Ovary (tissue), 9 donors: Measurements from ENCODE around the gene YEATS2. TPM values are rescaled to one million over a fixed set of nuclear protein-coding genes. Genes with fewer than 3 reads are reported as not detected.

Experiments
- DNase-seq, 5 donors: peaks; one replicate each; pipeline ENCODE4 v3.0.0-alpha.2; 2019 to 2020
- H3K27ac ChIP-seq, 2 donors: fragments of 200-600 bp; one replicate each; pipeline versions ENCODE4 v1.5.1 to v1.8.0; 2019 to 2022
- H3K27me3 ChIP-seq: fragments of 200-600 bp; one replicate; pipeline ENCODE4 v1.8.0; 2022
- H3K36me3 ChIP-seq: fragments of 200-600 bp; sonication (generic); one replicate; pipeline ENCODE4 v1.5.1; 2019
- H3K4me1 ChIP-seq: one replicate; pipeline ENCODE4 v1.8.1; 2013; ENCODE audit warnings: mild to moderate bottlenecking, moderate library complexity; ENCODE audit not compliant: insufficient read depth
- H3K4me3 ChIP-seq: fragments of 200-600 bp; sonication (generic); one replicate; pipeline ENCODE4 v1.5.1; 2017
- H3K9me3 ChIP-seq, 2 donors: fragments of 200-600 bp in 1 of 2; sonication (generic) in 1 of 2; one replicate each; pipeline versions ENCODE4 v1.5.1 to v1.8.1; 2013 to 2019; ENCODE audit warnings: mild to moderate bottlenecking in 1 of 2, moderate library complexity in 1 of 2
- CTCF ChIP-seq, 3 donors: fragments of 450-650 bp in 2 of 3; fragments of 200-600 bp in 1 of 3; IDR thresholded peaks; one replicate each; pipeline versions ENCODE4 v1.5.1 to v1.8.0; 2016 to 2022; ENCODE audit warnings: antibody characterized with exemption in 3 of 3, mild to moderate bottlenecking in 1 of 3
- EP300 ChIP-seq: sonication (generic); formaldehyde crosslinking; IDR thresholded peaks from one replicate; pipeline ENCODE4 v1.6.1; 2017; ENCODE audit warnings: antibody characterized with exemption
- POLR2A ChIP-seq: fragments of 450-650 bp; IDR thresholded peaks from one replicate; pipeline ENCODE4 v1.6.1; 2017; ENCODE audit warnings: antibody characterized with exemption, mild to moderate bottlenecking, moderate library complexity
- WGBS, 3 donors: extraction: QIAGEN DNeasy Blood & Tissue Kit in 1 of 3; methylation state at CpG; one replicate each; pipeline versions ENCODE4 v1.1.5 to v1.1.7; 2013 to 2017; 5-methylcytosine and 5-hydroxymethylcytosine counted together
- intact Hi-C, 4 donors: fragments of 100-400 bp; cut with DNase I; formaldehyde crosslinking; loops; one replicate each; pipeline versions ENCODE4 v1.11.0 to v1.15.1; 2022 to 2023
- polyA plus RNA-seq, 2 donors: library from polyadenylated mRNA; stranded (reverse); fragments of 200-250 nt in 1 of 2; fragments of 350-450 nt in 1 of 2; fragmentation: Illumina TruSeq in 1 of 2; extraction: RNeasy Lipid Tissue Mini Kit (QIAGEN cat#74804) in 1 of 2; gene quantifications; one replicate each; pipeline ENCODE4 v1.2.3, GENCODE V29; 2013 to 2014
- total RNA-seq, 7 donors: library from RNA; depleted of rRNA in 2 of 7; stranded (reverse); fragments of >200 nt in 2 of 7; fragmentation: NEBNext Ultra II Directional in 3 of 7; extraction: Animal tissue kit (Norgen Biotek cat#: 25700) in 3 of 7; gene quantifications; one replicate each; pipeline versions ENCODE4 v1.1.0 to v1.2.4, GENCODE V29; 2016 to 2023
- donor health status: DM: no; HTN: no; CAD: no; lungs with moderate emphysema.
- donor health status: DM: no; HTN: no; CAD: no.
- donor health status: Bipolar disorder and iron deficiency.
- donor health status: DM: yes; HTN: yes; CAD: no.
- donor health status: DM: no; HTN: no; CAD: no.
- donor health status: DM: yes; HTN: yes; CAD: no.

The YEATS2 gene
- total and polyA plus RNA-seq, 9 donors = 11.3 to 35.5 (median 26.0) TPM

- H3K4me1 ChIP-seq = no peaks in the 10 kb centered on the region
- 87 to 92% (median 88%) methylated on average over 4 of the region's 4 CpGs for WGBS, 3 donors
- no peak for DNase-seq
Measured at GRCh38 chr3:183789826-183790225, 92.2 kb downstream of the YEATS2 start.

GRCh38 chr3:183790700-183791099 lies 93.1 kb downstream of the YEATS2 start:
- no peaks in the 10 kb centered on the region for H3K9me3 ChIP-seq
- no peak for DNase-seq
- intact Hi-C loops = loop anchor here in 1 of 4 donors (5.0 kb wide), 1 partner anchor 487 kb away; the partner anchor contains the start of gene ECE2
- H3K4me1 ChIP-seq = no peaks in the 10 kb centered on the region
- no peak overlapping the region for H3K4me3 ChIP-seq
- TF ChIP-seq CTCF (IDR thresholded peaks at IDR 0.05) (no peak), EP300 (no peak), POLR2A (no peak)
- no peaks in the 10 kb centered on the region for H3K36me3 ChIP-seq
- H3K27me3 ChIP-seq = no peaks in the 10 kb centered on the region
- WGBS, 3 donors = 90 to 94% (median 91%) methylated on average over 16 of the region's 16 CpGs
- H3K27ac ChIP-seq = no peak overlapping the region

More at GRCh38 chr3:183789826-183790225, 92.2 kb downstream of the YEATS2 start:
- no peaks in the 10 kb centered on the region for H3K27me3 ChIP-seq
- no peak overlapping the region for H3K4me3 ChIP-seq
- TF ChIP-seq EP300 (no peak), POLR2A (no peak)
- intact Hi-C loops = loop anchor here in 1 of 4 donors (5.0 kb wide), 1 partner anchor 487 kb away; the partner anchor contains the start of gene ECE2
- no peaks in the 10 kb centered on the region for H3K9me3 ChIP-seq
- H3K36me3 ChIP-seq = no peaks in the 10 kb centered on the region
- no peak overlapping the region for H3K27ac ChIP-seq

GRCh38 chr3:183792976-183793375 lies 95.4 kb downstream of the YEATS2 start:
- H3K27ac ChIP-seq = no peak overlapping the region
- no peak overlapping the region for H3K4me3 ChIP-seq
- WGBS, 3 donors = 89 to 93% (median 90%) methylated on average over 6 of the region's 6 CpGs
- no peak for TF ChIP-seq POLR2A
- no peak for TF ChIP-seq EP300
- TF ChIP-seq CTCF (IDR thresholded peaks at IDR 0.05) = no peak
- H3K27me3 ChIP-seq = no peaks in the 10 kb centered on the region
- intact Hi-C loops = loop anchor here in 1 of 4 donors (5.0 kb wide), 1 partner anchor 484 kb away; the partner anchor contains the start of gene ECE2
- no peak for DNase-seq
- no peaks in the 10 kb centered on the region for H3K4me1 ChIP-seq
- H3K9me3 ChIP-seq = no peaks in the 10 kb centered on the region
- no peaks in the 10 kb centered on the region for H3K36me3 ChIP-seq

- no peak for TF ChIP-seq POLR2A
- no peak for TF ChIP-seq EP300
- no peak for TF ChIP-seq CTCF (IDR thresholded peaks at IDR 0.05)
Measured at GRCh38 chr3:183794452-183794851, 96.9 kb downstream of the YEATS2 start.

GRCh38 chr3:183796372-183796771 lies 98.8 kb downstream of the YEATS2 start:
- TF ChIP-seq CTCF (IDR thresholded peaks at IDR 0.05) = no peak
- TF ChIP-seq EP300 = no peak
- TF ChIP-seq POLR2A = no peak
- 88 to 96% (median 93%) methylated on average over 6 of the region's 6 CpGs for WGBS, 3 donors
- Histone ChIP-seq H3K27me3 (no peaks in the 10 kb centered on the region), H3K9me3 (no peaks in the 10 kb centered on the region), H3K27ac (no peak overlapping the region), H3K4me1 (no peaks in the 10 kb centered on the region), H3K4me3 (no peak overlapping the region), H3K36me3 (no peaks in the 10 kb centered on the region)
- no peak for DNase-seq
- intact Hi-C loops = no loop called here

More at GRCh38 chr3:183794452-183794851, 96.9 kb downstream of the YEATS2 start:
- H3K27me3 ChIP-seq = no peaks in the 10 kb centered on the region
- intact Hi-C loops = loop anchor here in 1 of 4 donors (5.0 kb wide), 1 partner anchor 483 kb away; the partner anchor contains the start of gene ECE2
- no peak overlapping the region for H3K27ac ChIP-seq
- H3K9me3 ChIP-seq = no peaks in the 10 kb centered on the region
- WGBS, 3 donors = 87 to 96% (median 93%) methylated on average over 4 of the region's 4 CpGs
- no peak for DNase-seq
- no peak overlapping the region for H3K4me3 ChIP-seq
- H3K4me1 ChIP-seq = no peaks in the 10 kb centered on the region
- no peaks in the 10 kb centered on the region for H3K36me3 ChIP-seq
